ENCODE results near the gene HDAC5.

The HDAC5 gene

GRCh38 chr17:44167181-44167861, 43.9 kb upstream of the HDAC5 start:
- no peak for TF ChIP-seq CTCF (conservative IDR thresholded peaks at IDR 0.05; ENCODE audit: low read depth, low read length)
- H4K20me1 ChIP-seq (ENCODE audit: insufficient read depth): no peaks in the 10 kb centered on the region
- H3K36me3 ChIP-seq (ENCODE audit: insufficient read depth): no peaks in the 10 kb centered on the region
- H3K79me2 ChIP-seq (ENCODE audit: insufficient read depth, low read depth): peaks cover under 1% of the 10 kb centered on the region; the same call in 1 of the 2 replicates
- no peak overlapping the region for H3K9ac ChIP-seq
- peak overlapping the region; percentile 90; the same call in 1 of the 2 replicates for H3K4me2 ChIP-seq
- H3K27ac ChIP-seq: peak overlapping the region; percentile 92; the same call in 1 of the 2 replicates
- H3K4me3 ChIP-seq (IDR thresholded peaks at IDR 0.05; ENCODE audit: insufficient read depth, low read depth, low read length): no peak overlapping the region
- H3K27me3 ChIP-seq (ENCODE audit: insufficient read depth, low read depth): no peaks in the 10 kb centered on the region
- no peak overlapping the region for H2AFZ ChIP-seq (ENCODE audit: low read depth)
- H3K4me1 ChIP-seq (ENCODE audit: low read depth, poor library complexity, severe bottlenecking): peaks cover 47% of the 10 kb centered on the region

GRCh38 chr17:44164476-44164875, 41.0 kb upstream of the HDAC5 start:
- Histone ChIP-seq H3K79me2 (ENCODE audit: insufficient read depth, low read depth) (no peaks in the 10 kb centered on the region), H3K27me3 (ENCODE audit: insufficient read depth, low read depth) (no peaks in the 10 kb centered on the region), H3K4me2 (no peak overlapping the region), H2AFZ (ENCODE audit: low read depth) (no peak overlapping the region), H3K36me3 (ENCODE audit: insufficient read depth) (no peaks in the 10 kb centered on the region), H3K4me3 (IDR thresholded peaks at IDR 0.05; ENCODE audit: insufficient read depth, low read depth, low read length) (no peak overlapping the region), H3K9ac (no peak overlapping the region), H3K4me1 (ENCODE audit: low read depth, poor library complexity, severe bottlenecking) (peaks cover 31% of the 10 kb centered on the region), H3K27ac (no peak overlapping the region), H4K20me1 (ENCODE audit: insufficient read depth) (no peaks in the 10 kb centered on the region)
- no peak for TF ChIP-seq CTCF (conservative IDR thresholded peaks at IDR 0.05; ENCODE audit: low read depth, low read length)

DNA sequence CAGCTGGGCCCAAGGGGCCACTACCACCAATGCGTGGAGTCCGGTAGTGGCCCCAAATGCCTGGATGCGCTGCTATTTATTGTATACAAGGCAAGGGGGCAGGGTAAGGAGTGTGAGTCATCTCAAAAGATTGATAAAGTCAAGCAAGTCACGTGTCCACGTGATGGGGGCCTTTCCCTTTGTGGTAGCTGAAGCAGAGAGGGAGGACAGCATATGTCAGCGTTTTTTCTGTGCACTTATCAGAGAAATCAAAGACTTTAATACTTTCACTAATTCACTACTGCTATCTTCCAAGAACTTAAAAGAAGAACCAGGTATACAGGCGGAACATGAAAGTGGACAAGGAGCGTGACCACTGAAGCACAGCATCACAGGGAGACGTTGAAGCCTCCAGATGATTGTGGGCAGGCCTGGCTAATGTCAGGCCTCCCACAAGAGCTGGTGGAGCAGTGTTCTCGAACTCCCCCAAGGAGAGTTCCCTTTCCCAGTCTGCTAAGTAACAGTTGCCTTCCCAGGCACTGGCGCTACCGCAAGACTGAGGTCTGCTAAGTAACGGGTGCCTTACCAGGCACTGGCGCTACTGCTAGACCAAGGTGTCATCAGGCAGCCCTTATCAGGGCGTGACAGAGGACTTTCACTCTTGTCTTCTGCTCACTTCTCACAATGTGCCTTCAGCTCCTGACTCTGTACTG, 36.2 kb upstream of the HDAC5 start:
- Histone ChIP-seq H3K4me3 (IDR thresholded peaks at IDR 0.05; ENCODE audit: insufficient read depth, low read depth, low read length) (no peak overlapping the region), H4K20me1 (ENCODE audit: insufficient read depth) (no peaks in the 10 kb centered on the region), H3K27ac (no peak overlapping the region), H3K79me2 (ENCODE audit: insufficient read depth, low read depth) (no peaks in the 10 kb centered on the region), H3K27me3 (ENCODE audit: insufficient read depth, low read depth) (no peaks in the 10 kb centered on the region), H3K4me1 (ENCODE audit: low read depth, poor library complexity, severe bottlenecking) (peaks cover 20% of the 10 kb centered on the region), H3K36me3 (ENCODE audit: insufficient read depth) (no peaks in the 10 kb centered on the region; the same call in 1 of the 2 replicates), H3K9ac (no peak overlapping the region), H3K4me2 (no peak overlapping the region), H2AFZ (ENCODE audit: low read depth) (no peak overlapping the region)
- TF ChIP-seq CTCF (conservative IDR thresholded peaks at IDR 0.05; ENCODE audit: low read depth, low read length): no peak

- Histone ChIP-seq H4K20me1 (ENCODE audit: insufficient read depth) (no peaks in the 10 kb centered on the region), H3K4me3 (IDR thresholded peaks at IDR 0.05; ENCODE audit: insufficient read depth, low read depth, low read length) (no peak overlapping the region), H3K27me3 (ENCODE audit: insufficient read depth, low read depth) (no peaks in the 10 kb centered on the region), H3K79me2 (ENCODE audit: insufficient read depth, low read depth) (peaks cover 6% of the 10 kb centered on the region; the same call in 1 of the 2 replicates), H3K36me3 (ENCODE audit: insufficient read depth) (no peaks in the 10 kb centered on the region; the same call in 1 of the 2 replicates), H3K27ac (no peak overlapping the region), H3K4me1 (ENCODE audit: low read depth, poor library complexity, severe bottlenecking) (peaks cover 25% of the 10 kb centered on the region), H3K9ac (no peak overlapping the region), H3K4me2 (no peak overlapping the region), H2AFZ (ENCODE audit: low read depth) (no peak overlapping the region)
- TF ChIP-seq CTCF (conservative IDR thresholded peaks at IDR 0.05; ENCODE audit: low read depth, low read length): no peak
These were observed 32.0 kb upstream of the HDAC5 start for GRCh38 chr17:44155488-44155887.

Measured in KMS-11 (cell line).